KG1 (cell line): ENCODE results near the gene SLC17A8.
"Not testable (repeated sequence)": the region's sequence is repeated elsewhere in the genome, so short reads cannot be mapped to it uniquely, and the experiment has no call there.

ENCODE experiments used
- DNase-seq: peaks from one replicate; lab custom pipeline; 2025; lab: John Stamatoyannopoulos, UW

The SLC17A8 gene

GRCh38 chr12:100427078-100427477, 70.2 kb downstream of the SLC17A8 start:
- no peak for DNase-seq

DNA sequence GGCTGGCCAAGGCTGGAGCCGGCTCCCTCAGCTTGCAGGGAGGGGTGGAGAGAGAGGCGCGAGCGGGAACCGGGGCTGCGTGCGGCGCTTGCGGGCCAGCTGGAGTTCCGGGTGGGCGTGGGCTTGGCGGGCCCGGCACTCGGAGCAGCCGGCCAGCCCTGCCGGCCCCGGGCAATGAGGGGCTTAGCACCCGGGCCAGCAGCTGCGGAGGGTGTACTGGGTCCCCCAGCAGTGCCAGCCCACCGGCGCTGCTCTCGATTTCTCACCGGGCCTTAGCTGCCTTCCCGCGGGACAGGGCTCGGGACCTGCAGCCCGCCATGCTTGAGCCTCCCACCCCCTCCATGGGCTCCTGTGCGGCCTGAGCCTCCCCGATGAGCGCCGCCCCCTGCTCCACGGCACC, 73.4 kb downstream of the SLC17A8 start:
- DNase-seq: not testable (repeated sequence)

DNA sequence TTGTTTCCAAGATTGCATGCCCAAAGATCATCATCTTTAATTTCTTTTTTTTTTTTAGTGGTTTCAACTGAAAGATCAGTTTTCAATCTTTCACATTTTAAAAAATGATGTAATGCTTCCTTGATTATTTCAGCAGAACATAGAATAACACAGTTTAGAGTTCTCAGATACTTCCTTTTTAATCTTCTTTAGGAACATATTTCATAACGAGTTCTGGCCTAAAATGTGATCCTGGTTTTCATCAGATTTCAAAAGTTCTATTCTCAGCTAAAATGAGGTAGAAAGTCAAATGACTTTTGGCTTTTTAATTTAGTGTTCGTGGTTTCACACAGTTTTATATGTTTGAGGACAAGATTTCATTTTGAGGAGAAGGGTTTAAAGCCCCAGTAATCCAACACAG, 76.8 kb downstream of the SLC17A8 start:
- no peak for DNase-seq

- no peak for DNase-seq
These were observed 77.3 kb downstream of the SLC17A8 start for GRCh38 chr12:100434177-100434576.

GRCh38 chr12:100435957-100436356, 79.1 kb downstream of the SLC17A8 start:
- DNase-seq: no peak

GRCh38 chr12:100437038-100437841, 80.4 kb downstream of the SLC17A8 start:
- no peak for DNase-seq

- no peak for DNase-seq
These were observed 82.9 kb downstream of the SLC17A8 start for GRCh38 chr12:100439797-100440196.

DNA sequence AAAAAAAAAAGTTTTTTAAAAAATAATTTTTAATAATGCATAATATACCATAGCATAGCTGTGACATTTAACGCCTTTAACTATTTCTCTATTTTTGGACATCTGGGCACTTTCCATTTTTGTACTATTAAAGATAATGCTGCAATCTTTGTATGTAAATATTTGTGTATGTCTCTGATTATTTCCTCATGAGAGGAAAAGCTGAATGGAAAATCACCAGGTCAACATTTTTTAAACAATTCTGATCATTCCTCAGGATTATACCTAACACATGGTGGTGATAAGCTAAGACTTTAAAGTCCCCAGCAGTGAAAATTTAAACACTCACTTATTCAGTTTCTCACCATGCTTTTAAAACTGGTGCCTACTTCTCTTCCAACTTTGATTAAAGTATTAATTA, 85.5 kb downstream of the SLC17A8 start:
- DNase-seq: no peak

- no peak for DNase-seq
These were observed 86.6 kb downstream of the SLC17A8 start for GRCh38 chr12:100443434-100443833.

DNA sequence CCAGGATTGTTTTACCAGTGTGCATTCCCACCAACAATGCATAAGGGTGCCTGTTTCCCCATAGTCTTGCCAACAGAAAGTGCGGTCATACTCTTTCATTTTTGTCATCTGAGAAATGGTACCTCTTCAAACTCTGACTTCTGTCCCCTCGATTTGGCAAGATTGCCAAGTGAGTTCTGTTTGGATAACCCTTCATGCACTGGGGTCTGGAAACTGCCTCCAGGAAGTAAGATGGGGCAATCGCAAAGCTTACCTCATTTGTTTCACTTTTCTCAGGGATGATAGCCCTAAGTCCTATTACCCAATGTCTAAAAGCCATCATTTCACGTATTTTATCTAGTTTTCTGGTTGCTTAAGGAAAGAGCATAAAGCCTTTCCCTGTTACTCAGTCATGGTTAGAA, 88.2 kb downstream of the SLC17A8 start:
- DNase-seq: no peak

DNA sequence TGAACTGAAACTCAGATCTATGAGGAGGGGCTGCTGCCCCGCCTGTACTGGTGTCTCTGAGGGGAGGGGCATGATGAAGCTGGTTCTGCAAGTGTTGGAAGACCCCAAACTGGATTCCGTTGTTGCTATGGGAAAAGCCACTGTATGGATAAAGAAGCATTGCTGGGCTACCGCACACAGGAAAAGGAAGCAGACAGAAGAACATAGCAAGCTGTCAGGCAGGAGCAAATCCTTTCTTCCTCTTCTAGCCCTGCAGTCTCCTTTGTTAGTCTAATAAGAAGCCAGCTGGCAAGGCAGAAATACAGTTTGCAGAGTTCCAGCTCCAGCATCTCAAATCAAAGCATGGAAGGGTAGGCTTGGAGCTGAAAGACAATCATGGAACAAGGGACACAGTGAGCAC, 90.5 kb downstream of the SLC17A8 start:
- DNase-seq: no peak

GRCh38 chr12:100448656-100449055, 91.8 kb downstream of the SLC17A8 start:
- no peak for DNase-seq

GRCh38 chr12:100450735-100451134, 93.9 kb downstream of the SLC17A8 start:
- DNase-seq: no peak

DNA sequence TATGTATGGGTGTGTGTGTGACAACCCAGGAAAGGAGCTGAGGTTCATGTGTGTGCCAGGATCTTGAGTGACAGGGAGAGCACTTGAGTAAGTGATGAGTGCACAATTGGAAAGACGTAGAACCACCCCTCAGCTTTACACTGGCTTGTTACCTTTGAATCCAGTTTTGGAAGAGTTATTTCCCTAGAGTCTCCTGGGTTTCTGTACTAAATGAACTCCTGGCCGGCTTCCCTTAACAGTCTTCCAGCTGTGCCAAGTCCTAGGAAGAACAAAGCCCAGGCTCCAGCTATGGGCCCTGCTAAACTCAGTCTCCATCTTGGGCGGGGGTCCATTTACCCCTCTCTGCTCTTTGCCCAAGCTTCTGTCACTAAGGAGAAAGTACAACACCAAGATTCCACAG, 97.1 kb downstream of the SLC17A8 start:
- no peak for DNase-seq

DNA sequence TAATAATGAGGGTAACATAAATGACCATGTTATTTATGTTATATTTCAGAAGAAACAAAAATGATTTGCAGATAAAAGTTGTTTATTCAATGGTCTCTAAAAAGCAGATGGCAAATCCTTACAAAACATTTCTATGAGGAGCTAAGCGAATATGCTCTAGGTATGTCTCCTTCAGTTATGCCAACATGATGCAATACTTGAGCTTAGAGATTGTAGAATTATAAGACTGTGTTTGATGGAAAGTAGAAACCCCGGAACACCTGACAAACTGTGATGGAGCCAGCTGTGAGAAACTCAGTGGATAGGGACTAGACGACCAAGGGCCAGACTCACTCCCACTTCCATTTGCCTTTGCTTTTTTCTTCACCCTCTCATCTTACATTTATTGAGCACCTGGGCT, 99.0 kb downstream of the SLC17A8 start:
- DNase-seq: no peak

GRCh38 chr12:100458191-100458590, 101.3 kb downstream of the SLC17A8 start:
- no peak for DNase-seq

- DNase-seq: no peak
These were observed 103.8 kb downstream of the SLC17A8 start for GRCh38 chr12:100460702-100461101.

DNA sequence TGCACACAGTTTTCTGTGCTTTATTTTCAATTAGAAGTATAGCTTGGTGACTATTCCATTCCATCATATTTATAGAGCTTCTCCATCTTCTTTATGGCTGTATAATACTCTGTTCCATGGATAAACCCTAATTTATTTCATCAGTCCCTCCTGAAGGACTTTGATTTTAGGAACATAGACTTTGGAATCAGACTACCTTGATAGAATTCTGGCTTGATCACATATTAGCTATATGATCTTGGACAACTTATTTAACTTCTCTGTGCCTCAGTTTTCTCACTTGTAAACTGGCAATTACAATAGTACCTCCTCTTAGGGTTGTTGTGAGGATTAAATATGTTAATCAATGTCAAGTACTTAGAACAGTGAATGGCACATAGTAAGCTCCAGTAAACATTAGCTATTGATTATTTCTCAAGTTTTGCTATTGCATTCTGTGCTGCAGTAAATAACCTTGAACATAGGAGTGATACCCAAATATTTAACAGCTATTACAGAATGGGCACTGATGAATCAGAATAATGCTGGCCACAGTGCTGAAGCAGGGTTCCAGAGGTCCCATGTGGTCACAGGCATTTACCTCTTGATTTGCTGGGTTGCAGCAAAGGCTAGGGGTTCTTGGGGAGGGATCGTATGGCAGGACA, 104.6 kb downstream of the SLC17A8 start:
- no peak for DNase-seq

DNA sequence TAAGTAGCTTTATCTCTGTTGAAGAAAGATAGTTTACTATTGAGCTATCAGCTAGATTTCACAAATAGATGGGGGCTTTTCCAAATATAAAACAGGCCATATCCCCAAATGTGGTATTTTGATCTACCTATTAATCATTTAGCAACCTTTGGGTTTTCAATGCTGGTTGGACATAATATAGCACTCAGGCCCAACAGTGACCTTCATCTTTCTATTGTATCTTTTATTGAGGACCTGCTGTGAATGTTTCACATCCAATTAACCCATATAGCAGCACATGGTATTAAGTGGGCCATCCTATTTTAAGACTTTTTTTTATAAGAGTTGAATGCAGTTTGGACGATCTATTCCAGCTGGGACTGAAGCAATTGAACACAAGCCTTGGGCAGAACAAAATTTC, 106.8 kb downstream of the SLC17A8 start:
- no peak for DNase-seq

- no peak for DNase-seq
These were observed 107.7 kb downstream of the SLC17A8 start for GRCh38 chr12:100464529-100464928.

- no peak for DNase-seq
These were observed 111.3 kb downstream of the SLC17A8 start for GRCh38 chr12:100468126-100468525.
